Endothelial cell of umbilical vein (primary cell): ENCODE measurements around the gene SPINDOC. TPM values are rescaled to one million over a fixed set of nuclear protein-coding genes. Genes with fewer than 3 reads are reported as not detected.

Experiments used
- BruUV-seq: library from RNA; stranded (reverse); fragments of 400-500 nt; replicated peaks from 2 replicates; lab custom pipeline; 2021; lab: Mats Ljungman, UMichigan
- CTCF ChIA-PET: fragments of 300-600, 350-600 bp; sonication (Branson Sonifier 250); formaldehyde crosslinking; loops from one replicate; lab custom pipeline; 2021; ENCODE audit warnings: antibody characterized with exemption, inconsistent platforms; lab: Charles Lee
- POLR2A ChIA-PET: fragments of 300-600, 350-600 bp; sonication (Branson Sonifier 250); formaldehyde crosslinking; loops from one replicate; lab custom pipeline; 2021; ENCODE audit warnings: antibody characterized with exemption, inconsistent platforms; lab: Charles Lee
- DNase-seq: peaks from one replicate; pipeline ENCODE4 v3.0.0-alpha.2; 2011; ENCODE audit warnings: low read depth, low spot score
- FAIRE-seq: peaks from 2 replicates; lab custom pipeline; 2011; peaks lifted over from hg19 to GRCh38; lab: Jason Lieb, UNC
- H2AFZ ChIP-seq: 2 replicates; pipeline ENCODE4 v1.6.0; 2012; ENCODE audit warnings: low read depth, low read length, control low read depth, inconsistent platforms
- H3K27ac ChIP-seq: 2 replicates; pipeline ENCODE4 v1.5.1; 2011; ENCODE audit warnings: low read depth, mild to moderate bottlenecking, control low read depth, low read length, moderate library complexity; ENCODE audit not compliant: insufficient read depth
- H3K27me3 ChIP-seq, 2 experiments: 2 replicates each; pipeline versions ENCODE4 v1.6.0 to v1.6.1; 2011; ENCODE audit warnings: low read length in 2 of 2, mixed read lengths in 1 of 2; ENCODE audit not compliant: control insufficient read depth in 2 of 2, insufficient read depth in 2 of 2
- H3K36me3 ChIP-seq, 2 experiments: 2 replicates in 1 of 2; 3 replicates in 1 of 2; pipeline ENCODE4 v1.5.1; 2011; ENCODE audit warnings: low read length in 2 of 2, mild to moderate bottlenecking in 1 of 2, moderate library complexity in 1 of 2; ENCODE audit not compliant: control insufficient read depth in 2 of 2, insufficient read depth in 2 of 2; ENCODE audit errors: extremely low read depth in 1 of 2
- H3K4me1 ChIP-seq: 3 replicates; pipeline ENCODE4 v1.5.1; 2011; ENCODE audit warnings: mild to moderate bottlenecking, low read length; ENCODE audit not compliant: control insufficient read depth, insufficient read depth; ENCODE audit errors: extremely low read depth
- H3K4me2 ChIP-seq: 2 replicates; pipeline ENCODE4 v1.6.1; 2011; ENCODE audit warnings: low read length, control low read depth, mixed read lengths; ENCODE audit not compliant: insufficient read depth
- H3K4me3 ChIP-seq, 3 experiments: fragments of 200-600 bp in 1 of 3; sonication (generic), shearing (Covaris generic) in 1 of 3; replicated peaks in 1 of 3; 2 replicates each; pipeline ENCODE4 v1.5.1; 2011 to 2016; ENCODE audit warnings: control low read depth in 3 of 3, low read length in 3 of 3, mild to moderate bottlenecking in 2 of 3, inconsistent platforms in 1 of 3, low read depth in 1 of 3, moderate library complexity in 1 of 3; ENCODE audit not compliant: insufficient read depth in 1 of 3
- H3K79me2 ChIP-seq: 2 replicates; pipeline ENCODE4 v1.6.0; 2012; ENCODE audit warnings: low read length, inconsistent platforms; ENCODE audit not compliant: control insufficient read depth, insufficient read depth
- H3K9ac ChIP-seq: replicated peaks from 2 replicates; pipeline ENCODE3; 2011; ENCODE audit warnings: low read length, control low read depth; ENCODE audit not compliant: insufficient read depth; ENCODE audit errors: extremely low read depth
- H3K9me1 ChIP-seq: replicated peaks from 3 replicates; pipeline ENCODE4 v1.6.0; 2011; ENCODE audit warnings: mild to moderate bottlenecking, low read length; ENCODE audit not compliant: control insufficient read depth, insufficient read depth; ENCODE audit errors: extremely low read depth
- H3K9me3 ChIP-seq: replicated peaks from 2 replicates; pipeline ENCODE4 v1.5.1; 2012; ENCODE audit warnings: low read length, inconsistent platforms; ENCODE audit not compliant: control insufficient read depth, insufficient read depth
- H4K20me1 ChIP-seq: replicated peaks from 2 replicates; pipeline ENCODE3; 2011; ENCODE audit warnings: mild to moderate bottlenecking, low read length; ENCODE audit not compliant: control insufficient read depth, insufficient read depth; ENCODE audit errors: extremely low read depth
- EZH2 ChIP-seq: IDR thresholded peaks from 2 replicates; pipeline ENCODE4 v1.6.1; 2012; ENCODE audit warnings: borderline replicate concordance, low read depth, mild to moderate bottlenecking, moderate library complexity, low read length, inconsistent platforms; ENCODE audit not compliant: severe bottlenecking
- FOS ChIP-seq: IDR thresholded peaks from 2 replicates; pipeline ENCODE4 v1.6.1; 2011; ENCODE audit warnings: mild to moderate bottlenecking, low read length, moderate library complexity, borderline replicate concordance; ENCODE audit not compliant: insufficient read depth
- GATA2 ChIP-seq: IDR thresholded peaks from 2 replicates; pipeline ENCODE4 v1.7.0; 2011; ENCODE audit warnings: low read depth, mild to moderate bottlenecking, moderate library complexity, mixed read lengths, low read length; ENCODE audit not compliant: insufficient read length, insufficient read depth
- JUN ChIP-seq: IDR thresholded peaks from 2 replicates; pipeline ENCODE4 v1.6.1; 2011; ENCODE audit warnings: borderline replicate concordance, low read depth; ENCODE audit not compliant: insufficient read length, insufficient read depth
- MYC ChIP-seq: IDR thresholded peaks from one replicate; pipeline ENCODE4 v1.6.1; 2011; ENCODE audit warnings: mild to moderate bottlenecking, low read depth, low read length
- POLR2A ChIP-seq: IDR thresholded peaks from 2 replicates; pipeline ENCODE4 v1.6.1; 2012; ENCODE audit warnings: low read depth, mild to moderate bottlenecking, control low read depth, low read length
- POLR2AphosphoS5 ChIP-seq: IDR thresholded peaks from 2 replicates; pipeline ENCODE4 v1.6.1; 2012; ENCODE audit warnings: low read depth, mild to moderate bottlenecking, control low read depth, low read length, moderate library complexity; ENCODE audit not compliant: insufficient read depth
- dilution Hi-C: fragments of 300-500 bp; cut with MboI; formaldehyde crosslinking; loops from one replicate; pipeline ENCODE4 v1.15.0; 2019; ENCODE audit warnings: low sequenced_read_pairs; ENCODE audit not compliant: extremely low pct_ligation_motif_present
- intact Hi-C: fragments of 100-400 bp; cut with micrococcal nuclease; formaldehyde crosslinking; loops from one replicate; pipeline ENCODE4 v1.10.0; 2022
- polyA plus RNA-seq, 4 experiments: library from polyadenylated mRNA; depleted of rRNA in 3 of 4; stranded (reverse) in 3 of 4; unstranded in 1 of 4; fragments of >200 nt; gene quantifications; 2 replicates each; pipeline versions ENCODE4 v1.2.1 to v1.2.3, GENCODE V29; 2011 to 2012; ENCODE audit warnings: missing spikeins in 1 of 4
- total RNA-seq: library from RNA; stranded (reverse); gene quantifications from 2 replicates; pipeline ENCODE4 v1.2.3, GENCODE V29; 2021
- TF ChIP-seq, protein P1 (sequence below), 2 donors: IDR thresholded peaks; 1 replicate in 1 of 2; 2 replicates in 1 of 2; pipeline ENCODE4 v1.5.1; 2011; ENCODE audit warnings: low read length in 2 of 2, mild to moderate bottlenecking in 2 of 2, moderate library complexity in 2 of 2, control low read depth in 1 of 2, inconsistent platforms in 1 of 2, low read depth in 1 of 2; ENCODE audit not compliant: insufficient read depth in 1 of 2; ENCODE audit errors: extremely low read depth in 1 of 2
- TF ChIP-seq, protein P2 (sequence below): IDR thresholded peaks from 2 replicates; pipeline ENCODE4 v1.6.1; 2011; ENCODE audit not compliant: insufficient read depth, insufficient read length

Gene SPINDOC
- total and polyA plus RNA-seq, 2 donors (not counting 3 experiments of a cell fraction or from before 2014, with no cell fraction given), result 29.4 to 54.5 TPM

DNA sequence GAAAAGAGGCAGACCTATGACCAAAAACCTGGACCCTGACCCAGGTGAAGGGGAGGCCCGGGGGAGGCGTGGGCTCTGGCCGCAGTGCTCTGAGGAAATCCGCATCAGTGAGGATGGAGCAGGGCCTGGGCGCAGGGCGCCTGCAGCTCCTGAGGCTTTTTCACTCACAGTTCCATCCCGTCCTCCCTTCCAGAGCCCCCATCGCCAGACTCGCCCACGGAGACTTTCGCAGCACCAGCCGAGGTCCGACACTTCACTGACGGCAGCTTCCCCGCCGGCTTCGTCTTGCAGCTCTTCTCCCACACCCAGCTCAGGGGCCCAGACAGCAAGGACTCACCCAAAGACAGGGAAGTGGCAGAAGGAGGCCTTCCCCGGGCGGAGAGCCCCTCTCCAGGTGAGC is 5.4 kb downstream of the SPINDOC start:
- Histone ChIP-seq H3K4me3 (no peak overlapping the region), H3K9me1 (no peaks in the 10 kb centered on the region), H3K4me1 (peaks cover 12% of the 10 kb centered on the region), H3K9ac (no peak overlapping the region), H3K9me3 (no peaks in the 10 kb centered on the region), H3K36me3 (peaks cover 13 to 39% of the 10 kb centered on the region in 2 experiments), H4K20me1 (peaks cover 7% of the 10 kb centered on the region), H2AFZ (no peak overlapping the region), H3K27me3 (no peaks in the 10 kb centered on the region), H3K4me2 (no peak overlapping the region), H3K79me2 (peaks cover 45% of the 10 kb centered on the region), H3K27ac (no peak overlapping the region)
- CTCF ChIA-PET, result interaction anchor here (0.6 kb wide), 1 partner anchor 10 kb away, joined by 3 read pairs; no protein-coding TSS in a partner anchor
- TF ChIP-seq EZH2 (no peak), JUN (no peak), GATA2 (no peak), POLR2AphosphoS5 (no peak), MYC (no peak), FOS (no peak), POLR2A (no peak)
- TF ChIP-seq, protein P1, sequence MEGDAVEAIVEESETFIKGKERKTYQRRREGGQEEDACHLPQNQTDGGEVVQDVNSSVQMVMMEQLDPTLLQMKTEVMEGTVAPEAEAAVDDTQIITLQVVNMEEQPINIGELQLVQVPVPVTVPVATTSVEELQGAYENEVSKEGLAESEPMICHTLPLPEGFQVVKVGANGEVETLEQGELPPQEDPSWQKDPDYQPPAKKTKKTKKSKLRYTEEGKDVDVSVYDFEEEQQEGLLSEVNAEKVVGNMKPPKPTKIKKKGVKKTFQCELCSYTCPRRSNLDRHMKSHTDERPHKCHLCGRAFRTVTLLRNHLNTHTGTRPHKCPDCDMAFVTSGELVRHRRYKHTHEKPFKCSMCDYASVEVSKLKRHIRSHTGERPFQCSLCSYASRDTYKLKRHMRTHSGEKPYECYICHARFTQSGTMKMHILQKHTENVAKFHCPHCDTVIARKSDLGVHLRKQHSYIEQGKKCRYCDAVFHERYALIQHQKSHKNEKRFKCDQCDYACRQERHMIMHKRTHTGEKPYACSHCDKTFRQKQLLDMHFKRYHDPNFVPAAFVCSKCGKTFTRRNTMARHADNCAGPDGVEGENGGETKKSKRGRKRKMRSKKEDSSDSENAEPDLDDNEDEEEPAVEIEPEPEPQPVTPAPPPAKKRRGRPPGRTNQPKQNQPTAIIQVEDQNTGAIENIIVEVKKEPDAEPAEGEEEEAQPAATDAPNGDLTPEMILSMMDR (IDR thresholded peaks at IDR 0.05; ENCODE audit: extremely low read depth in 1 of 2, insufficient read depth in 1 of 2, low read depth in 1 of 2, low read length in 2 of 2), result no peak
- TF ChIP-seq, protein P2, sequence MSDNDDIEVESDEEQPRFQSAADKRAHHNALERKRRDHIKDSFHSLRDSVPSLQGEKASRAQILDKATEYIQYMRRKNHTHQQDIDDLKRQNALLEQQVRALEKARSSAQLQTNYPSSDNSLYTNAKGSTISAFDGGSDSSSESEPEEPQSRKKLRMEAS, result no peak
- intact Hi-C loops (no loop called here), dilution Hi-C loops (no loop called here)
- DNase-seq (no peak), FAIRE-seq (no peak)
- BruUV-seq, result no TSS peak
- POLR2A ChIA-PET, result no interaction called here
